Pancreas (tissue), 10 donors: ENCODE data around the gene AP4B1. TPM values are rescaled to one million over a fixed set of nuclear protein-coding genes. Genes with fewer than 3 reads are reported as not detected.

Experiments
- ATAC-seq, 4 donors: fragments of 200-7000 bp; cut with Tn5 transposase; one replicate each; pipeline versions ENCODE4 v1.8.0 to v1.9.1; 2020; ENCODE audit warnings: mild to moderate bottlenecking in 4 of 4, moderate library complexity in 4 of 4
- DNase-seq, 6 donors: peaks; one replicate each; pipeline ENCODE4 v3.0.0-alpha.2; 2020
- FAIRE-seq: peaks from 2 replicates; lab custom pipeline; 2012; peaks lifted over from hg19 to GRCh38; lab: Jason Lieb, UNC
- H3K27ac ChIP-seq, 4 donors: fragments of 200-600 bp; sonication (generic); 1 replicate in 3 of 4; 2 replicates in 1 of 4; pipeline versions ENCODE4 v1.5.0 to v1.8.0; 2020
- H3K27me3 ChIP-seq, 4 donors: fragments of 200-600 bp; one replicate each; pipeline ENCODE4 v1.8.0; 2021
- H3K36me3 ChIP-seq, 3 donors: fragments of 200-600 bp; sonication (generic) in 1 of 3; one replicate each; pipeline versions ENCODE4 v1.5.0 to v1.8.0; 2020 to 2021
- H3K4me1 ChIP-seq, 3 donors: fragments of 200-600 bp; one replicate each; pipeline ENCODE4 v1.8.0; 2021
- H3K4me3 ChIP-seq, 4 donors: fragments of 200-600 bp; sonication (generic) in 2 of 4; one replicate each; pipeline versions ENCODE4 v1.5.0 to v1.8.0; 2020 to 2021
- H3K9me3 ChIP-seq, 4 donors: fragments of 200-600 bp; one replicate each; pipeline ENCODE4 v1.8.0; 2021
- WGBS, 2 donors: extraction: QIAGEN DNeasy Blood & Tissue Kit; methylation state at CpG; one replicate each; pipeline ENCODE4 v1.1.7; 2013; 5-methylcytosine and 5-hydroxymethylcytosine counted together
- intact Hi-C, 3 donors: fragments of 100-400 bp; cut with DNase I; formaldehyde crosslinking; loops; one replicate each; pipeline versions ENCODE4 v1.11.1 to v1.14.2; 2022
- polyA plus RNA-seq, 2 donors: library from polyadenylated mRNA; stranded (reverse); fragments of 200-250 nt; gene quantifications; one replicate each; pipeline ENCODE4 v1.2.3, GENCODE V29; 2013
- total RNA-seq, 6 donors: library from RNA; stranded (reverse); fragmentation: NEBNext Ultra II Directional in 4 of 6; extraction: Animal tissue kit (Norgen Biotek cat#: 25700) in 4 of 6; gene quantifications; one replicate each; pipeline versions ENCODE4 v1.2.1 to v1.2.4, GENCODE V29; 2021 to 2023
- TF ChIP-seq, protein P1 (sequence below), 4 donors: fragments of 200-600 bp; sonication (generic) in 3 of 4; IDR thresholded peaks; one replicate each; pipeline versions ENCODE4 v1.5.0 to v1.8.0; 2021; ENCODE audit warnings: antibody characterized with exemption in 4 of 4
- donor health status: healthy with polysubstance abuse.
- donor health status: DM: no; HTN: no; CAD: no; lungs with moderate emphysema.
- donor health status: DM: no; HTN: no; CAD: no.
- donor health status: control.
- donor health status: control.
- donor health status: Bipolar disorder and iron deficiency.
- donor health status: DM: yes; HTN: yes; CAD: no.
- donor health status: DM: no; HTN: no; CAD: no.
- donor health status: DM: no; HTN: no; CAD: no.
- donor health status: DM: yes; HTN: yes; CAD: no.

The AP4B1 gene
- total and polyA plus RNA-seq, 8 donors: 8.2 to 37.5 (median 12.7) TPM

DNA sequence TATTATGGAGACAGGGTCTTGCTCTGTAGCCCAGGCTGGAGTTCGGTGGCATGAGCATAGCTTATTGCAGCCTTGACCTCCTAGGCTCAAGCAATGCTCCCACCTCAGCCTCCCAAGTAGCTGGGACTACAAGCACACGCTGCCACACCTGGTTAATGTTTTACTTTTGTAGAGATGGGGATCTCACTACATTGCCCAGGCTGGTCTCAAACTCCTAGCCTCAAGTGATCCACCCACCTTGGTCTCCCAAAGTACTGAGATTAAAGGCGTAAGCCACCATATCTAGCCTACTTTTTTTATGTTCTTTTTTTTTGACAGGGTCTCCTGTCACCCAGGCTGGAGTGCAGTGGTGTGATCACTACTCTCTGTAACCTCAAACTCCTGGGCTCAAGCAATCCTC lies 11.3 kb downstream of the AP4B1 start:
- Histone ChIP-seq H3K4me1 (peaks cover 1 to 4% (median 2%) of the 10 kb centered on the region in 3 donors), H3K4me3 (no peak overlapping the region), H3K9me3 (no peaks in the 10 kb centered on the region), H3K36me3 (peaks cover 0 to 12% (median 4%) of the 10 kb centered on the region in 3 donors), H3K27ac (no peak overlapping the region), H3K27me3 (no peaks in the 10 kb centered on the region)
- FAIRE-seq: no peak
- no peak for ATAC-seq
- TF ChIP-seq, protein P1, sequence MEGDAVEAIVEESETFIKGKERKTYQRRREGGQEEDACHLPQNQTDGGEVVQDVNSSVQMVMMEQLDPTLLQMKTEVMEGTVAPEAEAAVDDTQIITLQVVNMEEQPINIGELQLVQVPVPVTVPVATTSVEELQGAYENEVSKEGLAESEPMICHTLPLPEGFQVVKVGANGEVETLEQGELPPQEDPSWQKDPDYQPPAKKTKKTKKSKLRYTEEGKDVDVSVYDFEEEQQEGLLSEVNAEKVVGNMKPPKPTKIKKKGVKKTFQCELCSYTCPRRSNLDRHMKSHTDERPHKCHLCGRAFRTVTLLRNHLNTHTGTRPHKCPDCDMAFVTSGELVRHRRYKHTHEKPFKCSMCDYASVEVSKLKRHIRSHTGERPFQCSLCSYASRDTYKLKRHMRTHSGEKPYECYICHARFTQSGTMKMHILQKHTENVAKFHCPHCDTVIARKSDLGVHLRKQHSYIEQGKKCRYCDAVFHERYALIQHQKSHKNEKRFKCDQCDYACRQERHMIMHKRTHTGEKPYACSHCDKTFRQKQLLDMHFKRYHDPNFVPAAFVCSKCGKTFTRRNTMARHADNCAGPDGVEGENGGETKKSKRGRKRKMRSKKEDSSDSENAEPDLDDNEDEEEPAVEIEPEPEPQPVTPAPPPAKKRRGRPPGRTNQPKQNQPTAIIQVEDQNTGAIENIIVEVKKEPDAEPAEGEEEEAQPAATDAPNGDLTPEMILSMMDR (IDR thresholded peaks at IDR 0.05): no peak
- intact Hi-C loops: no loop called here
- 70 to 80% methylated on average over 3 of the region's 3 CpGs for WGBS, 2 donors
- no peak for DNase-seq

DNA sequence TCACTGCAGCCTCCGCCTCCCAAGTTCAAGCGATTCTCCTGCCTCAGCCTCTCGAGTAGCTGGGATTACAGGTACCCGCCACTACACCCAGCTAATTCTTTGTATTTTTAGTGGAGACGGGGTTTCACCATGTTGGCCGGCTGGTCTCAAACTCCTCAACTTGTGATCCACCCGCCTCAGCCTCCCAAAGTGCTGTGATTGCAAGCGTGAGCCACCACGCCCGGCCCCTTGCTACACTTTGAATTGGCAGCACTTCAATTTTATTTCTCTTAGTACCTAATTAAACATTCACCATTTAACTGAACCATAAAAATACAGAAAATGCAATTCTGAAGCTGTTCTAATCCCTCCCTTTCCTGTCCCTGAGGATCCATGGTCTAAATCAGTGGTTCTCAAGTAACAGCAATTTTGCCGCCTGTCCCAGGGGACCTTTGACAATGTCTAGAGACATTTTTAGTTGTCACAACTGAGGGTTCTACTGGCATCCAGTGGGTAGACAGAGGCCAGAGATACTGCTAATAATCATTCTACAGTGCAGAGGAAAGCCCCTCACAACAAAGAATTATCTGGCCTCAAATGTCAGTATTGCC lies 12.9 kb downstream of the AP4B1 start:
- Histone ChIP-seq H3K36me3 (peaks cover 0 to 5% (median 0%) of the 10 kb centered on the region in 3 donors), H3K4me1 (peaks cover 5 to 11% (median 9%) of the 10 kb centered on the region in 3 donors), H3K27me3 (no peaks in the 10 kb centered on the region), H3K4me3 (no peak overlapping the region), H3K9me3 (no peaks in the 10 kb centered on the region), H3K27ac (no peak overlapping the region)
- FAIRE-seq (no peak), ATAC-seq (no peak), DNase-seq (no peak)
- WGBS, 2 donors: 87 to 89% methylated on average over 11 of the region's 11 CpGs
- intact Hi-C loops: no loop called here
- TF ChIP-seq, protein P1 (IDR thresholded peaks at IDR 0.05): no peak

DNA sequence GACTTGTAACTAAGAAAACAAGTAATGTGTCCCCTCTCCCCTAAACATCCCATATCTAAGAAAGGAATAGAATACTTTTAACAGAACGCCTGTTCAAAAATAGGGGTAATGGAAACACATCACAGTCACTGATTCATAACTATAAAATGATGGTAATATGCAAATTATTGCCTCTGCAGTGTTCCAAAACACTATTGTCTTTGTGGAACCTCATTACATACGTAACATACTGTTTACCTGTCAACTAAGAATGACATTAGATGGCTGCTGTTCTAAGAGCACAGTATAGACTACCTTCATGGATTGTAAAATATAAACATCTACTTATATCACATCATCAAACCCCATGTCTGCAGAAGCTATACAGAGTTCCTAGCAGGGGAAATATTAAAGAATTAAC lies 13.8 kb downstream of the AP4B1 start:
- ATAC-seq (no peak), DNase-seq (no peak), FAIRE-seq (no peak)
- H3K36me3 ChIP-seq: peaks cover 0 to under 1% (median 0%) of the 10 kb centered on the region in 3 donors
- H3K9me3 ChIP-seq: no peaks in the 10 kb centered on the region
- no peak overlapping the region for H3K4me3 ChIP-seq
- TF ChIP-seq, protein P1 (IDR thresholded peaks at IDR 0.05): no peak
- intact Hi-C loops: no loop called here
- 66 to 68% methylated on average over 2 of the region's 2 CpGs for WGBS, 2 donors
- H3K4me1 ChIP-seq: peaks cover 5 to 11% (median 9%) of the 10 kb centered on the region in 3 donors
- H3K27me3 ChIP-seq: no peaks in the 10 kb centered on the region
- H3K27ac ChIP-seq: no peak overlapping the region

DNA sequence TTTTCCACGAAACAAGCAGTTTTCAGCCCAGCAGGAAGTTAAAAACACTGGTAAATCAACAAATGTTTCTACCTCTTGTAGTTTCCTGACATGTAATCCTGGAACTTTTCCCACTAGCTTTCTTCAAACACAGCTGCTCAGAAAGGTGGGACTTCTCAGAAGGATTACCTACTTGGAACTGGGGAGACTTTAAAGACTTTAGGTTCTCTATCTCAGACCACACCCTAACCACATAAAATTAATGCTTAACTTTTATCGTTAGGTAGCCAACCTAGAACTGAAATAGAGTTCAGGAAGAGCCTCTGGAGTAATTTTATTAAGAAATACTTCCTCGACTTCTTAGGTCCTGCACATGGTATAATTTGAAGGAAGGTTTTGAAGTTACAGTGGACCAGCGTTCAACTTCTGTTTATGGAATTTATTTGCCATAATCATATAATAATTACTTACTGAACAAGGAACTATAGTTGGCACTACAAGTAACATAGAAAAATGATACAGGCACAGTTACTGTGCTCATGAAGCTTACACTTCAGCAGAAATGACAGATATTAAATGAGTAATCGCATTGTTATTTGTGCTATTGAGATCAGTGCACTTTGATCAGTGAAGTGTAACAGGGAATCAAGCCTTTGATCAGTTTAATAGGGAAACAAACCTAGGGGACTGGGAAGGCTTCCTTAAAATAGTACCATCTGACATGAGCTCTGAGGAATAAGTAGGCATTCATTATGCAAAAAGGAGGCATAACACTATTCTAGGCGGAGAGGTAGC lies 17.0 kb downstream of the AP4B1 start, which contains the start of gene BCL2L15:
Gene BCL2L15 (minus strand): TSS at position 180 of the 774 bp plus-strand sequence. CDS start 206 bp downstream, outside the sequence.
- WGBS, 2 donors: 26 to 33% methylated on average over 6 of the region's 6 CpGs
- peak within 1 kb of the TSS; percentile 5 to 38 (median 20) for H3K4me3 ChIP-seq
- H3K27ac ChIP-seq: peak within 1 kb of the TSS; percentile 58 to 90 (median 84)
- no peaks in the 10 kb centered on the region for H3K36me3 ChIP-seq
- DNase-seq (peak in 3 of 6 donors; percentile 34 to 49 (median 44)), ATAC-seq (peak; percentile 76 to 87 (median 85)), FAIRE-seq (no peak)
- H3K9me3 ChIP-seq: no peaks in the 10 kb centered on the region
- intact Hi-C loops: no loop called here
- no peaks in the 10 kb centered on the region for H3K27me3 ChIP-seq
- TF ChIP-seq, protein P1 (IDR thresholded peaks at IDR 0.05): no peak
- peaks cover 9 to 11% (median 9%) of the 10 kb centered on the region in 3 donors for H3K4me1 ChIP-seq
